GM06990 (cell line): ENCODE results near the gene GGA1.
A peak's percentile ranks its signal among the peaks of the same experiment; 100 is the strongest.

Experiments used
- DNase-seq: peaks from one replicate; pipeline ENCODE4 v3.0.0-alpha.2; 2011; ENCODE audit not compliant: insufficient read length; ENCODE audit errors: extremely low read depth
- H3K27me3 ChIP-seq: replicated peaks from 2 replicates; pipeline ENCODE4 v1.6.0; 2011; ENCODE audit warnings: low read length; ENCODE audit not compliant: control insufficient read depth, insufficient read depth
- H3K36me3 ChIP-seq: 2 replicates; pipeline ENCODE4 v1.5.1; 2011; ENCODE audit warnings: low read length; ENCODE audit not compliant: control insufficient read depth, insufficient read depth
- H3K4me3 ChIP-seq: replicated peaks from 2 replicates; pipeline ENCODE4 v1.5.1; 2011; ENCODE audit warnings: low read depth, mild to moderate bottlenecking, control low read depth, low read length
- TF ChIP-seq, protein P1 (sequence below): IDR thresholded peaks from 2 replicates; pipeline ENCODE4 v1.5.1; 2011; ENCODE audit warnings: low read length, control low read depth, mild to moderate bottlenecking, inconsistent platforms; ENCODE audit not compliant: insufficient read depth, poor library complexity, severe bottlenecking

GGA1 gene

DNA sequence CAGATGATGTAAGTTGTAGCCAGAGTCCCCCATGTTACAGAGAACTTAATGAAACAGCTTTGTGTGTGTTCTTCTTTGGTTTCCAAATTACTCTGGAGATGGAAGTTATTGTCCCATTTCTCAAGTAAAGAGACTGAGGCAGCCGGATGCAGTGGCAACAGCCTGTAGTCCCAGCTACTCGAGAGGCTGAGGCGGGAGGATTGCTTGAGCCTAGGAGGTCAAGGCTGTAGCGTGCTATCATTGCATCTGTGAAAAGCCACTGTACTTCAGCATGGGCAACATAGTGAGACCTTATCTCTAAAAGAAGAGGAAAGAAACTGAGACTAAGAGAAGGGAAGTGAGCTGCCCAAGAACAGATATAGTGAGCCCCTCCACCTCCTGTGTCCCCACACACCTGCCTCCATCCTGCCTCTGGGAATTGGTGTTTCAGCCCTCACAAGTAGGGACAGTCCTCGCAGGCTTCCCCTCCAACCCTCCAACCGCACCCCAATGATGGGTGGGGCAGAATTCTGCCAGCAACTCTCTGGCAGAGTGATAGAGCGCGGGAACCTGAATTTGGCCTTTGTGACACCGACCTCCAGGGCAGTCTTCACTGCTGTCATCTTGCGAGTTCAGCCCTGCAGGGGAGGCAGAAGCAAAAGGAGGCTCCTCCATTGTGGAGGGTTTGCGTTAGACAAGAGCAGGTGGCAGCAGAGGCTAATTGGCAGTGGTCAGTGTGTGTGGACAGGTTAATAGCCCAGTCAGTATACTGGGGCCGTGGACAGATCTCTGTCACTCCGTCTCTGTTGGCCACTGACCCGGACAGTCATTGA, 51.5 kb downstream of the GGA1 start:
- DNase-seq = no peak
- Histone ChIP-seq H3K36me3 (peaks cover 2% of the 10 kb centered on the region), H3K4me3 (peak overlapping the region; percentile 91)

DNA sequence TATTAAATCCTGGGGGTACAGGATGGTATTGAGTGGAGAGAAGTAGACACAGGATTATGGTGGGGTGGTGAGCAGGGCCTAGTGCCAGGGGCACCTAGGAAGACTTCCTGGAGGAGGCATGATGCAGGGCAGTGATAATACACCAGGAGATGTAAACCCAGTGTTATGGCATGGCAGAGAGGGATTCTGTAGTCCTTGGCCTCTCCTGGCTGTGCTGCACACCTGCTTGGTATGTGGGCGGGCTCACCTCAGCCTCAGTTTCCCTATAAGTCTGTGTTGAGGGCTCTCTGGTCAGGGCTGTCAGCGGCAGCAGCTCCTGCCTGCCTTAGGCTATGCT, 52.0 kb downstream of the GGA1 start:
- Histone ChIP-seq H3K36me3 (peaks cover 4% of the 10 kb centered on the region), H3K4me3 (peak overlapping the region; percentile 91), H3K27me3 (no peaks in the 10 kb centered on the region)
- no peak for DNase-seq
- TF ChIP-seq, protein P1, sequence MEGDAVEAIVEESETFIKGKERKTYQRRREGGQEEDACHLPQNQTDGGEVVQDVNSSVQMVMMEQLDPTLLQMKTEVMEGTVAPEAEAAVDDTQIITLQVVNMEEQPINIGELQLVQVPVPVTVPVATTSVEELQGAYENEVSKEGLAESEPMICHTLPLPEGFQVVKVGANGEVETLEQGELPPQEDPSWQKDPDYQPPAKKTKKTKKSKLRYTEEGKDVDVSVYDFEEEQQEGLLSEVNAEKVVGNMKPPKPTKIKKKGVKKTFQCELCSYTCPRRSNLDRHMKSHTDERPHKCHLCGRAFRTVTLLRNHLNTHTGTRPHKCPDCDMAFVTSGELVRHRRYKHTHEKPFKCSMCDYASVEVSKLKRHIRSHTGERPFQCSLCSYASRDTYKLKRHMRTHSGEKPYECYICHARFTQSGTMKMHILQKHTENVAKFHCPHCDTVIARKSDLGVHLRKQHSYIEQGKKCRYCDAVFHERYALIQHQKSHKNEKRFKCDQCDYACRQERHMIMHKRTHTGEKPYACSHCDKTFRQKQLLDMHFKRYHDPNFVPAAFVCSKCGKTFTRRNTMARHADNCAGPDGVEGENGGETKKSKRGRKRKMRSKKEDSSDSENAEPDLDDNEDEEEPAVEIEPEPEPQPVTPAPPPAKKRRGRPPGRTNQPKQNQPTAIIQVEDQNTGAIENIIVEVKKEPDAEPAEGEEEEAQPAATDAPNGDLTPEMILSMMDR = no peak

More for the DNA sequence above, 51.5 kb downstream of the GGA1 start:
- no peaks in the 10 kb centered on the region for H3K27me3 ChIP-seq
- TF ChIP-seq, protein P1 = no peak

DNA sequence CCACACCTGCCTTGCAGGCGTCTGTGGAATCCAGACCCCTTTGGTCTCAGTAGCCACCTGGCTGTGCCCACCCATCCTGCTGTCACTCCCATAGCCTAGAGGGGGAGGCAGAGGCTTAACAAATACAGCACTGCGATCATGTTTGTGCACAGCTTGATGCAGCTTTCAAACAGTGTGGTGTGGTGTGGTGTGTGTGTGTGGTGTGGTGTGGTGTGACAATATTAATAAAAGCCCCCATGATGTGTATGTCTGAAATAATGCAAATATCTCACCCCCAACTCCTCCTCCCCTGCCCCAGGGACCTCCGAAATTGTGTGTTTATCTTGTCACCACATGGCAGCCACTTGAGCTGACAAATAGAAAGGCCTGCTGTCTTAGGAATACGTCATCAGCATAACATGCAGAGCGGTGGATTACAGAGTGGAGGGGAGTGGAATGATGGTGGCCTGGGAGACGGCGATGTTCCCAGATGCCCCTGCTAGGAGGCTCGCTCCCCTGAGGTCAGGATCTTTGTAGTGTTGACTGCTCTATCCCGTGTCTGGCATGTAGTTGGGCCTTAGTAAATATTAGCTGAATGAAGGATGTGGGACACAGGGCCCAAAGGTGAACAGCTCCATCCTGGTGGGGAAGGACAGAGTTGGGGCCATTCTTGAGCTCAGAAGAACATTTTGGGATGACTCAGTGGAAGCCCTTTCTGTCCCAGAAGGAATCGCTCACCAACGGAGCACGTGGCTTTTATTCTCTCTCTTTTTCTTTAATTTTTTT, 52.7 kb downstream of the GGA1 start:
- DNase-seq = no peak
- TF ChIP-seq, protein P1 = peak; percentile 45
- Histone ChIP-seq H3K4me3 (peak overlapping the region; percentile 91), H3K27me3 (no peaks in the 10 kb centered on the region), H3K36me3 (peaks cover 10% of the 10 kb centered on the region)

DNA sequence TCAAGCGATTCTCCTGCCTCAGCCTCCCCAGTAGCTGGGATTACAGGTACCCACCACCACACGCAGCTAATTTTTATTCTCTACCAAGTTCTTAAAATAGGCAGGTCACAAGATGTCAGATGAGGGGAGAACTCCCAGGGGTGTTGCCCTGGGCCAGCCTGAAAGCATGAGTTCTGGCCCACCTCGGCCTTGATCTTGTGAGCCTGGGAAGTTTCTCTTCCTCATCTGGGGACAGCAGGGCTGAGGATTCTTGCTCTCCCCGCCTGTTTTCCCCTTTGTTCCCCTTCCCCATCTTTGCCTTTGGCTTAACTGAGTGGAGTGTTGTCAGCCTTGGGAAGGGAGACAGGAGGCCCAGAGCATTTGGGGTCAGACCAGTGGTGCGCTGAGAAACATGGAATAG, 53.4 kb downstream of the GGA1 start:
- no peak for DNase-seq
- Histone ChIP-seq H3K36me3 (peaks cover 14% of the 10 kb centered on the region), H3K4me3 (no peak overlapping the region), H3K27me3 (no peaks in the 10 kb centered on the region)
- TF ChIP-seq, protein P1 = no peak

DNA sequence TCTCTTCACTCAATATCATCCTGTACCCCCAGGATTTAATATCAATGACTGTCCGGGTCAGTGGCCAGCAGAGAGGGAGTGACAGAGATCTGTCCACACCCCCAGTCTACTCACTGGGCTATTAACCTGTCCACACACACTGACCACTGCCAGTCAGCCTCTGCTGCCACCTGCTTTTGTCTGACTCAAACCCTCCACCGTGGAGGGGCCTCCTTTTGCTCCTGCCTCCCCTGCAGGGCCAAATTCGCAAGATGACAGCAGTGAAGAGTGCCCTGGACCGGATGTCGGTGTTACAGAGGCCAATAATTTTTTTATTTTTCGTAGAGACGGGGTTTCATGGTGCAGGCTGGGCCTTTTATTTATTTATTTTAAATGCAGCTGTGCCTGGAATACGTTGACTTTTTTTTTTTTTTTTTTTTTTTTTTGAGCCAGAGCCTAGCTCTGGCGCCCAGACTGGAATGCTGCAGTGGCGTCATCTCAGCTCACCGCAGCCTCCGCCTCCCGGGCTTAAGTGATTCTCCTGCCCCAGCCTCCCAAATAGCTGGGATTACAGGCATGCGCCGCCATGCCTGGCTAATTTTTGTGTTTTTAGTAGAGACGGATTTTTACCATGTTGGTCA, 55.0 kb downstream of the GGA1 start:
- TF ChIP-seq, protein P1 = no peak
- peaks cover 14% of the 10 kb centered on the region for H3K36me3 ChIP-seq

More for the DNA sequence above, 55.0 kb downstream of the GGA1 start:
- Histone ChIP-seq H3K27me3 (no peaks in the 10 kb centered on the region), H3K4me3 (no peak overlapping the region)
- DNase-seq = no peak
